Measurements from ENCODE around the gene TRIM42. TPM values are rescaled to one million over a fixed set of nuclear protein-coding genes. Genes with fewer than 3 reads are reported as not detected.

Gene TRIM42
- total and polyA plus RNA-seq, 9 of the 15 experiments (the other 6 are each of a cell fraction or from before 2014, with no cell fraction given): not detected

GRCh38 chr3:140705954-140706353, 28.1 kb downstream of the TRIM42 start:
- no peaks in the 10 kb centered on the region for H3K4me1 ChIP-seq (replicated peaks in 1 of 2; ENCODE audit: control insufficient read depth in 2 of 2, insufficient read depth in 2 of 2, low read length in 2 of 2)
- ATAC-seq (no peak), FAIRE-seq (no peak), DNase-seq (ENCODE audit: extremely low read depth in 1 of 4, low spot score in 3 of 4) (no peak)
- no peaks in the 10 kb centered on the region for H3K9me1 ChIP-seq (ENCODE audit: control insufficient read depth, insufficient read depth, low read length)
- no peak overlapping the region for H3K4me3 ChIP-seq
- no peak overlapping the region for H3K27ac ChIP-seq (ENCODE audit: extremely low read depth, low read depth, low read length)
- CTCF ChIA-PET (ENCODE audit: low intra/inter-chr PET ratio): no interaction called here
- H4K20me1 ChIP-seq (replicated peaks; ENCODE audit: control insufficient read depth, insufficient read depth, low read length): no peaks in the 10 kb centered on the region
- H3K4me2 ChIP-seq (ENCODE audit: insufficient read depth, low read length): no peak overlapping the region
- no peaks in the 10 kb centered on the region for H3K9me3 ChIP-seq (replicated peaks; ENCODE audit: control insufficient read depth, insufficient read depth, low read depth, low read length)
- no peaks in the 10 kb centered on the region for H3K36me3 ChIP-seq (ENCODE audit: control insufficient read depth, insufficient read depth, low read length)
- H3K79me2 ChIP-seq (ENCODE audit: control insufficient read depth, insufficient read depth, low read length): no peaks in the 10 kb centered on the region
- in situ Hi-C loops (cut with MboI): no loop called here
- H3K9ac ChIP-seq (ENCODE audit: insufficient read depth in 1 of 2, low read depth in 2 of 2, low read length in 2 of 2): no peak overlapping the region
- no TSS peak for BruUV-seq (replicated peaks)
- H2AFZ ChIP-seq (ENCODE audit: low read depth, low read length): no peak overlapping the region
- H3K27me3 ChIP-seq (ENCODE audit: control insufficient read depth in 2 of 2, insufficient read depth in 2 of 2, low read length in 2 of 2): no peaks in the 10 kb centered on the region
- POLR2A ChIA-PET: interaction anchor here (0.6 kb wide), 1 partner anchor 675 kb away, joined by 3 read pairs; no protein-coding TSS in a partner anchor
- intact Hi-C loops (cut with micrococcal nuclease): no loop called here
- TF ChIP-seq, protein P1, sequence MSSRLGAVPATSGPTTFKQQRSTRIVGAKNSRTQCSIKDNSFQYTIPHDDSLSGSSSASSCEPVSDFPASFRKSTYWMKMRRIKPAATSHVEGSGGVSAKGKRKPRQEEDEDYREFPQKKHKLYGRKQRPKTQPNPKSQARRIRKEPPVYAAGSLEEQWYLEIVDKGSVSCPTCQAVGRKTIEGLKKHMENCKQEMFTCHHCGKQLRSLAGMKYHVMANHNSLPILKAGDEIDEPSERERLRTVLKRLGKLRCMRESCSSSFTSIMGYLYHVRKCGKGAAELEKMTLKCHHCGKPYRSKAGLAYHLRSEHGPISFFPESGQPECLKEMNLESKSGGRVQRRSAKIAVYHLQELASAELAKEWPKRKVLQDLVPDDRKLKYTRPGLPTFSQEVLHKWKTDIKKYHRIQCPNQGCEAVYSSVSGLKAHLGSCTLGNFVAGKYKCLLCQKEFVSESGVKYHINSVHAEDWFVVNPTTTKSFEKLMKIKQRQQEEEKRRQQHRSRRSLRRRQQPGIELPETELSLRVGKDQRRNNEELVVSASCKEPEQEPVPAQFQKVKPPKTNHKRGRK (tag; IDR thresholded peaks at IDR 0.05): no peak
- TF ChIP-seq PHB2 (IDR thresholded peaks at IDR 0.05; ENCODE audit: low read depth): no peak
- no peak for TF ChIP-seq RUNX1 (IDR thresholded peaks at IDR 0.05; ENCODE audit: low read depth)
- no peak for TF ChIP-seq CBX2 (IDR thresholded peaks at IDR 0.05; ENCODE audit: insufficient read depth, low read length, poor library complexity, severe bottlenecking)
- no peak for TF ChIP-seq NR4A1 (CRISPR knock-in tag; IDR thresholded peaks at IDR 0.05)
- no peak for TF ChIP-seq NR4A1 (tag; IDR thresholded peaks at IDR 0.05)
- no peak for TF ChIP-seq CREB3L1 (IDR thresholded peaks at IDR 0.05; ENCODE audit: borderline replicate concordance, low read depth)
- no peak for TF ChIP-seq PML (IDR thresholded peaks at IDR 0.05; ENCODE audit: low read length)
- no peak for TF ChIP-seq ZBTB17 (CRISPR knock-in tag; IDR thresholded peaks at IDR 0.05)
- TF ChIP-seq, protein P2, sequence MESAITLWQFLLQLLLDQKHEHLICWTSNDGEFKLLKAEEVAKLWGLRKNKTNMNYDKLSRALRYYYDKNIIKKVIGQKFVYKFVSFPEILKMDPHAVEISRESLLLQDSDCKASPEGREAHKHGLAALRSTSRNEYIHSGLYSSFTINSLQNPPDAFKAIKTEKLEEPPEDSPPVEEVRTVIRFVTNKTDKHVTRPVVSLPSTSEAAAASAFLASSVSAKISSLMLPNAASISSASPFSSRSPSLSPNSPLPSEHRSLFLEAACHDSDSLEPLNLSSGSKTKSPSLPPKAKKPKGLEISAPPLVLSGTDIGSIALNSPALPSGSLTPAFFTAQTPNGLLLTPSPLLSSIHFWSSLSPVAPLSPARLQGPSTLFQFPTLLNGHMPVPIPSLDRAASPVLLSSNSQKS (CRISPR knock-in tag; IDR thresholded peaks at IDR 0.05): no peak
- no peak for TF ChIP-seq MLX (CRISPR knock-in tag; conservative IDR thresholded peaks at IDR 0.05)
- no peak for TF ChIP-seq HDAC1 (IDR thresholded peaks at IDR 0.05)
- no peak for TF ChIP-seq ZNF76 (CRISPR knock-in tag; IDR thresholded peaks at IDR 0.05; ENCODE audit: borderline replicate concordance)
- no peak for TF ChIP-seq ZC3H11A (IDR thresholded peaks at IDR 0.05; ENCODE audit: low read depth, low read length)
- no peak for TF ChIP-seq ZNF277 (CRISPR knock-in tag; IDR thresholded peaks at IDR 0.05; ENCODE audit: borderline replicate concordance)
- no peak for TF ChIP-seq PHTF2 (CRISPR knock-in tag; IDR thresholded peaks at IDR 0.05)
- TF ChIP-seq ZNF589 (CRISPR knock-in tag; IDR thresholded peaks at IDR 0.05; ENCODE audit: low read depth): no peak
- TF ChIP-seq ZNF431 (CRISPR knock-in tag; IDR thresholded peaks at IDR 0.05): no peak
- no peak for TF ChIP-seq SMARCB1 (IDR thresholded peaks at IDR 0.05; ENCODE audit: insufficient read length, low read depth)

All from K562 (cell line).